Uterus (tissue), 2 donors: ENCODE results near the gene CXCR3.

Source experiments
- CTCF ChIP-seq, 4 experiments: fragments of 200-600 bp in 2 of 4; fragments of 450-650 bp in 2 of 4; sonication (generic) in 2 of 4; IDR thresholded peaks; one replicate each; pipeline ENCODE4 v1.5.1; 2016 to 2019; ENCODE audit warnings: antibody characterized with exemption in 4 of 4, mild to moderate bottlenecking in 2 of 4, moderate library complexity in 1 of 4
- POLR2A ChIP-seq, 2 donors: fragments of 450-650 bp; IDR thresholded peaks; one replicate each; pipeline ENCODE4 v1.6.1; 2016; ENCODE audit warnings: antibody characterized with exemption in 2 of 2, mild to moderate bottlenecking in 1 of 2, moderate library complexity in 1 of 2

GRCh38 chrX:71606536-71607216, 11.6 kb downstream of the CXCR3 start:
- TF ChIP-seq POLR2A (IDR thresholded peaks at IDR 0.05) (no peak), CTCF (IDR thresholded peaks at IDR 0.05) (no peak)
